HEK293T (cell line): ENCODE measurements around the gene ICA1.

Experiments used
- BHLHE40 ChIP-seq: fragments of 450-650 bp; IDR thresholded peaks from 2 replicates; pipeline ENCODE4 v1.6.1; 2016; ENCODE audit warnings: mild to moderate bottlenecking, moderate library complexity, borderline replicate concordance
- ELF4 ChIP-seq: fragments of 450-650 bp; IDR thresholded peaks from 2 replicates; pipeline ENCODE4 v1.6.1; 2017; ENCODE audit warnings: antibody characterized with exemption
- FOXA1 ChIP-seq: fragments of 450-650 bp; IDR thresholded peaks from 2 replicates; pipeline ENCODE4 v1.6.1; 2016; ENCODE audit warnings: mild to moderate bottlenecking
- FOXK2 ChIP-seq: fragments of 450-650 bp; IDR thresholded peaks from 2 replicates; pipeline ENCODE4 v1.6.1; 2016; ENCODE audit warnings: mild to moderate bottlenecking
- FOXM1 ChIP-seq: fragments of 450-650 bp; IDR thresholded peaks from 2 replicates; pipeline ENCODE4 v1.6.1; 2017; ENCODE audit warnings: mild to moderate bottlenecking, borderline replicate concordance
- HDGF ChIP-seq: fragments of 450-650 bp; IDR thresholded peaks from 2 replicates; pipeline ENCODE4 v1.6.1; 2017; ENCODE audit warnings: antibody characterized with exemption, borderline replicate concordance
- LEF1 ChIP-seq: fragments of 450-650 bp; IDR thresholded peaks from 2 replicates; pipeline ENCODE4 v1.6.1; 2017; ENCODE audit warnings: mild to moderate bottlenecking, borderline replicate concordance
- PKNOX1 ChIP-seq: fragments of 450-650 bp; IDR thresholded peaks from 2 replicates; pipeline ENCODE4 v1.6.1; 2016
- SP1 ChIP-seq: fragments of 450-650 bp; IDR thresholded peaks from 2 replicates; pipeline ENCODE4 v1.6.1; 2017
- TARDBP ChIP-seq: fragments of 450-650 bp; IDR thresholded peaks from 2 replicates; pipeline ENCODE4 v1.6.1; 2016
- ZNF384 ChIP-seq: fragments of 450-650 bp; IDR thresholded peaks from 2 replicates; pipeline ENCODE4 v1.6.1; 2016

- TF ChIP-seq HDGF, result no peak
- TF ChIP-seq TARDBP, result no peak
- TF ChIP-seq FOXA1, result no peak
- TF ChIP-seq ELF4, result no peak
- TF ChIP-seq SP1, result no peak
- TF ChIP-seq BHLHE40, result no peak
- no peak for TF ChIP-seq PKNOX1
- TF ChIP-seq LEF1, result no peak
- no peak for TF ChIP-seq FOXK2
- no peak for TF ChIP-seq ZNF384
- no peak for TF ChIP-seq FOXM1
Observed at GRCh38 chr7:8236780-8237407, 25.1 kb downstream of the ICA1 start.
